CD4-positive, alpha-beta T cell (primary cell): Measurements from ENCODE around the gene KRTAP10-7. TPM values are rescaled to one million over a fixed set of nuclear protein-coding genes. Genes with fewer than 3 reads are reported as not detected.

ENCODE experiments used
- ATAC-seq: fragments of 200-7000 bp; cut with Tn5 transposase; one replicate; pipeline ENCODE4 v1.10.0; 2022; ENCODE audit warnings: mild to moderate bottlenecking; ENCODE audit not compliant: poor library complexity
- CTCF ChIA-PET: fragments of 350-600 bp; sonication (Branson Sonifier 250); formaldehyde crosslinking; loops from one replicate; lab custom pipeline; 2021; ENCODE audit warnings: antibody characterized with exemption, inconsistent platforms; lab: Charles Lee
- POLR2A ChIA-PET: fragments of 350-600 bp; sonication (Branson Sonifier 250); formaldehyde crosslinking; loops from one replicate; lab custom pipeline; 2021; ENCODE audit warnings: antibody characterized with exemption, inconsistent platforms; lab: Charles Lee
- DNase-seq, 14 experiments: peaks; one replicate each; pipeline ENCODE4 v3.0.0-alpha.2; 2013 to 2020; ENCODE audit warnings: mixed read lengths in 2 of 14
- H3K27ac ChIP-seq, 2 donors: one replicate each; pipeline versions ENCODE4 v1.5.1 to v1.7.0; 2013; ENCODE audit warnings: low read length in 2 of 2, low read depth in 1 of 2, mild to moderate bottlenecking in 1 of 2
- H3K27me3 ChIP-seq, 2 experiments: 1 replicate in 1 of 2; 2 replicates in 1 of 2; pipeline versions ENCODE4 v1.6.1 to v1.7.0; 2013; ENCODE audit warnings: low read length in 2 of 2, control low read depth in 1 of 2, mild to moderate bottlenecking in 1 of 2, moderate library complexity in 1 of 2; ENCODE audit not compliant: insufficient read depth in 2 of 2, control insufficient read depth in 1 of 2
- H3K36me3 ChIP-seq: one replicate; pipeline ENCODE4 v1.6.1; 2013; ENCODE audit warnings: low read length, control low read depth; ENCODE audit not compliant: insufficient read depth
- H3K4me1 ChIP-seq: one replicate; pipeline ENCODE4 v1.6.1; 2013; ENCODE audit warnings: low read length, control low read depth; ENCODE audit not compliant: insufficient read depth
- H3K4me3 ChIP-seq: one replicate; pipeline ENCODE4 v1.5.1; 2013; ENCODE audit warnings: mild to moderate bottlenecking, low read length, moderate library complexity
- H3K9me3 ChIP-seq, 2 experiments: 1 replicate in 1 of 2; 2 replicates in 1 of 2; pipeline versions ENCODE4 v1.6.1 to v1.7.0; 2013; ENCODE audit warnings: low read length in 2 of 2, mild to moderate bottlenecking in 2 of 2, control low read depth in 1 of 2, moderate library complexity in 1 of 2; ENCODE audit not compliant: control insufficient read depth in 1 of 2, insufficient read depth in 1 of 2
- H3K27ac Mint-ChIP-seq: one replicate; pipeline ENCODE4 v1.8.0; 2020; ENCODE audit warnings: mixed read lengths
- H3K27me3 Mint-ChIP-seq: one replicate; pipeline ENCODE4 v1.8.0; 2021; ENCODE audit warnings: mixed read lengths
- H3K36me3 Mint-ChIP-seq: one replicate; pipeline ENCODE4 v1.8.0; 2021; ENCODE audit warnings: low read depth, mixed read lengths
- H3K4me1 Mint-ChIP-seq: one replicate; pipeline ENCODE4 v1.8.0; 2021; ENCODE audit warnings: low read depth, mixed read lengths
- H3K4me3 Mint-ChIP-seq: one replicate; pipeline ENCODE4 v1.8.0; 2020; ENCODE audit warnings: mild to moderate bottlenecking, mixed read lengths
- H3K9me3 Mint-ChIP-seq: one replicate; pipeline ENCODE4 v1.8.0; 2020; ENCODE audit warnings: mixed read lengths
- intact Hi-C, 2 experiments: fragments of 100-400 bp; cut with DNase I in 1 of 2; cut with micrococcal nuclease in 1 of 2; formaldehyde crosslinking; loops; one replicate each; pipeline versions ENCODE4 v1.15.1 to v1.9.0; 2023 to 2025; cut with DNase I, micrococcal nuclease
- total RNA-seq, 174 experiments: library from RNA in 2 of 174; stranded (reverse) in 2 of 174; gene quantifications; one replicate each; pipeline ENCODE4 v1.2.3 and lab custom pipeline; 2021 to 2026
- TF ChIP-seq, protein P1 (sequence below): fragments of 200-600 bp; IDR thresholded peaks from one replicate; pipeline ENCODE4 v1.8.0; 2022; ENCODE audit warnings: antibody characterized with exemption, mild to moderate bottlenecking

Gene KRTAP10-7
- total RNA-seq, 2 experiments from 2014 or later, result not detected

DNA sequence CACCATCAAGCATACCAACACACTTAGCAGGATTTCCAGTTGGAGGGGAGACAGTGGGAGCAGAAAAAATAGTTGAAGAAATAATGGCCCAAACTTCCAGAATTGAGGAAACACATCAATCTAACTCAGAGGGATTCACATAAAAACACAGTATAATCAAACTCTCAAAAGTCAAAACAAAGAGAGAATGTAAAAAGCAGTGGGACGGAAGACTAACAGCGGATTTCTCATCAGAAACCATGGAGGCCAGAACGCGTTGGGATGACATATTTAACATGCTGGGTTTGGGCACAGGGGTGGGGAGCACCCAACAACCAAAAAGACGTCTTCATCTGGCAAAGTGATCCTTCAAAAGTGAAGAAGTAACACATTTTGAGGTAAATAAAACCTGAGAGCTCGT lies 19.5 kb downstream of the KRTAP10-7 start:
- POLR2A ChIA-PET, result interaction anchor here (1.3 to 2.4 kb wide), 5 partner anchors 11 to 198 kb away, joined by 4 to 40 read pairs (median 5); partner anchors contain the start of genes KRTAP12-3 and SUMO3
- no peaks in the 10 kb centered on the region for H3K36me3 ChIP-seq
- Mint-ChIP-seq H3K27ac (peak overlapping the region; percentile 88), H3K4me3 (peak overlapping the region; percentile 62), H3K36me3 (peaks cover 53% of the 10 kb centered on the region), H3K27me3 (no peaks in the 10 kb centered on the region), H3K4me1 (peaks cover 48% of the 10 kb centered on the region), H3K9me3 (peaks cover 28% of the 10 kb centered on the region)
- ATAC-seq (no peak), DNase-seq (no peak)
- H3K4me3 ChIP-seq, result no peak overlapping the region
- CTCF ChIA-PET, result no interaction called here
- no peaks in the 10 kb centered on the region for H3K27me3 ChIP-seq
- peak overlapping the region; percentile 44 to 74 for H3K27ac ChIP-seq
- intact Hi-C loops, result loop anchor here (2.0 to 10.0 kb wide), 5 partner anchors 32 to 102 kb away; partner anchors contain the start of genes KRTAP10-1 (in 1 of the 2), KRTAP12-3 (in 1 of the 2) and KRTAP12-4 (in 1 of the 2)
- H3K4me1 ChIP-seq, result peaks cover 42% of the 10 kb centered on the region
- TF ChIP-seq, protein P1, sequence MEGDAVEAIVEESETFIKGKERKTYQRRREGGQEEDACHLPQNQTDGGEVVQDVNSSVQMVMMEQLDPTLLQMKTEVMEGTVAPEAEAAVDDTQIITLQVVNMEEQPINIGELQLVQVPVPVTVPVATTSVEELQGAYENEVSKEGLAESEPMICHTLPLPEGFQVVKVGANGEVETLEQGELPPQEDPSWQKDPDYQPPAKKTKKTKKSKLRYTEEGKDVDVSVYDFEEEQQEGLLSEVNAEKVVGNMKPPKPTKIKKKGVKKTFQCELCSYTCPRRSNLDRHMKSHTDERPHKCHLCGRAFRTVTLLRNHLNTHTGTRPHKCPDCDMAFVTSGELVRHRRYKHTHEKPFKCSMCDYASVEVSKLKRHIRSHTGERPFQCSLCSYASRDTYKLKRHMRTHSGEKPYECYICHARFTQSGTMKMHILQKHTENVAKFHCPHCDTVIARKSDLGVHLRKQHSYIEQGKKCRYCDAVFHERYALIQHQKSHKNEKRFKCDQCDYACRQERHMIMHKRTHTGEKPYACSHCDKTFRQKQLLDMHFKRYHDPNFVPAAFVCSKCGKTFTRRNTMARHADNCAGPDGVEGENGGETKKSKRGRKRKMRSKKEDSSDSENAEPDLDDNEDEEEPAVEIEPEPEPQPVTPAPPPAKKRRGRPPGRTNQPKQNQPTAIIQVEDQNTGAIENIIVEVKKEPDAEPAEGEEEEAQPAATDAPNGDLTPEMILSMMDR, result no peak
- peaks cover 12 to 26% of the 10 kb centered on the region in 2 experiments for H3K9me3 ChIP-seq

DNA sequence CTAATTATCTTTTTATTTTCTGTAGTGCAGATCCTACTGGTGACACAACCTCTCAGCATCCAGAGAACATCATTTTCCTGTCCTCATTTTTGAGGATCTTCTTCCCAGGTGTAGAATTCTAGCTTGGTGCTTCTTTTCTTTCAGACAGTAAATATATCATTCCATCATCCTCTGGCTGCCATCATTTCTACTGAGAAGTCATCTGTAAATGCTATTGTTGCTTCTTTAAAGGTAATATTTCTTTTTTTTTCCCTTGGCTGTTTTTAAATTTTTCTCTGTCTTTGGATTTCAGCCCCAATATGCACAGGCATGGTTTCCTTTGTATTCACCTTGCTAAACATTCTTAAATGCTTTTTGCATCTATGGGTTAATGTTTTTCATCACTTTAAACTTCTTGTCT lies 23.2 kb downstream of the KRTAP10-7 start:
- H3K27me3 ChIP-seq, result no peaks in the 10 kb centered on the region
- ATAC-seq (no peak), DNase-seq (no peak)
- H3K4me1 ChIP-seq, result peaks cover 36% of the 10 kb centered on the region
- H3K27ac ChIP-seq, result no peak overlapping the region
- ChIA-PET POLR2A (no interaction called here), CTCF (no interaction called here)
- no peaks in the 10 kb centered on the region for H3K36me3 ChIP-seq
- H3K27me3 Mint-ChIP-seq, result no peaks in the 10 kb centered on the region
- H3K9me3 ChIP-seq, result peaks cover 15 to 27% of the 10 kb centered on the region in 2 experiments
- intact Hi-C loops, result no loop called here
- no peak overlapping the region for H3K27ac Mint-ChIP-seq
- H3K4me3 Mint-ChIP-seq, result no peak overlapping the region
- H3K36me3 Mint-ChIP-seq, result peaks cover 51% of the 10 kb centered on the region
- H3K4me1 Mint-ChIP-seq, result peaks cover 28% of the 10 kb centered on the region
- H3K4me3 ChIP-seq, result no peak overlapping the region
- TF ChIP-seq, protein P1, result no peak
- H3K9me3 Mint-ChIP-seq, result peaks cover 28% of the 10 kb centered on the region

DNA sequence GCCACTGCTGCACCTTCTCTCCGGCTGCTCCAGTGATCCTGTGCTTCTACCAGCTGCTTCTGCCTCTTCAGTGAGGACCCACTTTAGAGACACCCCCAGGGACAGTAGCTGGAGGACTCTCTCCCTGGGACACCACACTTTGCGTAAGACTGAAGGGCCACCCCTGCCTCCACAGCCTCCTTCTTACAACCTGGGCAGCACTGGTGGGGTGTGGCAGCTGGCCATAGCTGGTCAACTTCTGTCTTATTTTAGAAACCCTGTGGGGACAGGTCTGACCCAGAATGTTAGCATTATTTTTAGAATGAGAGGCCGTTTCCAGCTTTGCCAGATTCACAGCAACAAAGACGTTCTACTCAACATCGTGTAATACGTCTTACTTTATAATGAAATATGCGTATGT lies 25.4 kb downstream of the KRTAP10-7 start:
- peaks cover 24 to 36% of the 10 kb centered on the region in 2 experiments for H3K9me3 ChIP-seq
- no peaks in the 10 kb centered on the region for H3K36me3 ChIP-seq
- TF ChIP-seq, protein P1, result no peak
- no peak overlapping the region for H3K4me3 ChIP-seq
- DNase-seq, result no peak
- no peak overlapping the region for H3K27ac ChIP-seq
- intact Hi-C loops, result no loop called here
- Mint-ChIP-seq H3K27ac (no peak overlapping the region), H3K27me3 (no peaks in the 10 kb centered on the region), H3K4me3 (no peak overlapping the region), H3K36me3 (peaks cover 43% of the 10 kb centered on the region), H3K9me3 (peaks cover 22% of the 10 kb centered on the region), H3K4me1 (peaks cover 23% of the 10 kb centered on the region)
- H3K4me1 ChIP-seq, result peaks cover 46% of the 10 kb centered on the region
- ATAC-seq, result no peak
- H3K27me3 ChIP-seq, result no peaks in the 10 kb centered on the region
- POLR2A ChIA-PET, result no interaction called here
- CTCF ChIA-PET, result no interaction called here
